Ovary (tissue), 9 donors: ENCODE results near the gene TBC1D8. TPM values are rescaled to one million over a fixed set of nuclear protein-coding genes. Genes with fewer than 3 reads are reported as not detected.

Experiments
- DNase-seq, 5 donors: peaks; one replicate each; pipeline ENCODE4 v3.0.0-alpha.2; 2019 to 2020
- H3K27ac ChIP-seq, 2 donors: fragments of 200-600 bp; one replicate each; pipeline versions ENCODE4 v1.5.1 to v1.8.0; 2019 to 2022
- H3K27me3 ChIP-seq: fragments of 200-600 bp; one replicate; pipeline ENCODE4 v1.8.0; 2022
- H3K36me3 ChIP-seq: fragments of 200-600 bp; sonication (generic); one replicate; pipeline ENCODE4 v1.5.1; 2019
- H3K4me1 ChIP-seq: one replicate; pipeline ENCODE4 v1.8.1; 2013; ENCODE audit warnings: mild to moderate bottlenecking, moderate library complexity; ENCODE audit not compliant: insufficient read depth
- H3K4me3 ChIP-seq: fragments of 200-600 bp; sonication (generic); one replicate; pipeline ENCODE4 v1.5.1; 2017
- H3K9me3 ChIP-seq, 2 donors: fragments of 200-600 bp in 1 of 2; sonication (generic) in 1 of 2; one replicate each; pipeline versions ENCODE4 v1.5.1 to v1.8.1; 2013 to 2019; ENCODE audit warnings: mild to moderate bottlenecking in 1 of 2, moderate library complexity in 1 of 2
- CTCF ChIP-seq, 3 donors: fragments of 450-650 bp in 2 of 3; fragments of 200-600 bp in 1 of 3; IDR thresholded peaks; one replicate each; pipeline versions ENCODE4 v1.5.1 to v1.8.0; 2016 to 2022; ENCODE audit warnings: antibody characterized with exemption in 3 of 3, mild to moderate bottlenecking in 1 of 3
- EP300 ChIP-seq: sonication (generic); formaldehyde crosslinking; IDR thresholded peaks from one replicate; pipeline ENCODE4 v1.6.1; 2017; ENCODE audit warnings: antibody characterized with exemption
- POLR2A ChIP-seq: fragments of 450-650 bp; IDR thresholded peaks from one replicate; pipeline ENCODE4 v1.6.1; 2017; ENCODE audit warnings: antibody characterized with exemption, mild to moderate bottlenecking, moderate library complexity
- WGBS, 3 donors: extraction: QIAGEN DNeasy Blood & Tissue Kit in 1 of 3; methylation state at CpG; one replicate each; pipeline versions ENCODE4 v1.1.5 to v1.1.7; 2013 to 2017; 5-methylcytosine and 5-hydroxymethylcytosine counted together
- intact Hi-C, 4 donors: fragments of 100-400 bp; cut with DNase I; formaldehyde crosslinking; loops; one replicate each; pipeline versions ENCODE4 v1.11.0 to v1.15.1; 2022 to 2023
- polyA plus RNA-seq, 2 donors: library from polyadenylated mRNA; stranded (reverse); fragments of 200-250 nt in 1 of 2; fragments of 350-450 nt in 1 of 2; fragmentation: Illumina TruSeq in 1 of 2; extraction: RNeasy Lipid Tissue Mini Kit (QIAGEN cat#74804) in 1 of 2; gene quantifications; one replicate each; pipeline ENCODE4 v1.2.3, GENCODE V29; 2013 to 2014
- total RNA-seq, 7 donors: library from RNA; depleted of rRNA in 2 of 7; stranded (reverse); fragments of >200 nt in 2 of 7; fragmentation: NEBNext Ultra II Directional in 3 of 7; extraction: Animal tissue kit (Norgen Biotek cat#: 25700) in 3 of 7; gene quantifications; one replicate each; pipeline versions ENCODE4 v1.1.0 to v1.2.4, GENCODE V29; 2016 to 2023
- donor health status: DM: no; HTN: no; CAD: no; lungs with moderate emphysema.
- donor health status: DM: no; HTN: no; CAD: no.
- donor health status: Bipolar disorder and iron deficiency.
- donor health status: DM: yes; HTN: yes; CAD: no.
- donor health status: DM: no; HTN: no; CAD: no.
- donor health status: DM: yes; HTN: yes; CAD: no.

Gene TBC1D8
- total and polyA plus RNA-seq, 9 donors, result 10.8 to 44.6 (median 15.6) TPM

- Histone ChIP-seq H3K27ac (no peak overlapping the region), H3K36me3 (no peaks in the 10 kb centered on the region), H3K9me3 (no peaks in the 10 kb centered on the region), H3K4me3 (no peak overlapping the region), H3K4me1 (peaks cover 2% of the 10 kb centered on the region), H3K27me3 (no peaks in the 10 kb centered on the region)
- no peak for DNase-seq
- no peak for TF ChIP-seq CTCF (IDR thresholded peaks at IDR 0.05)
- no peak for TF ChIP-seq POLR2A
- TF ChIP-seq EP300, result no peak
- WGBS, 3 donors, result 68 to 70% (median 69%) methylated on average over 11 of the region's 11 CpGs
- intact Hi-C loops, result loop anchor here in 1 of 4 donors (5.0 kb wide), 1 partner anchor 200 kb away; no protein-coding TSS in a partner anchor
These were observed 143.5 kb downstream of the TBC1D8 start for GRCh38 chr2:101007415-101008345.

- no peak for TF ChIP-seq POLR2A
- no peak for TF ChIP-seq EP300
- no peak for TF ChIP-seq CTCF (IDR thresholded peaks at IDR 0.05)
- intact Hi-C loops, result loop anchor here in 1 of 4 donors (5.0 kb wide), 1 partner anchor 201 kb away; no protein-coding TSS in a partner anchor
- 67 to 74% (median 68%) methylated on average over 4 of the region's 4 CpGs for WGBS, 3 donors
- H3K27me3 ChIP-seq, result no peaks in the 10 kb centered on the region
- peaks cover 4% of the 10 kb centered on the region for H3K4me1 ChIP-seq
- no peak overlapping the region for H3K4me3 ChIP-seq
- H3K9me3 ChIP-seq, result no peaks in the 10 kb centered on the region
- DNase-seq, result no peak
- no peak overlapping the region for H3K27ac ChIP-seq
- H3K36me3 ChIP-seq, result no peaks in the 10 kb centered on the region
These were observed 145.0 kb downstream of the TBC1D8 start for GRCh38 chr2:101006065-101006715.

GRCh38 chr2:101004620-101005325, 146.4 kb downstream of the TBC1D8 start:
- 86 to 91% (median 88%) methylated on average over 12 of the region's 12 CpGs for WGBS, 3 donors
- no peaks in the 10 kb centered on the region for H3K9me3 ChIP-seq
- TF ChIP-seq EP300, result no peak
- TF ChIP-seq CTCF (IDR thresholded peaks at IDR 0.05), result no peak
- TF ChIP-seq POLR2A, result no peak
- H3K4me3 ChIP-seq, result no peak overlapping the region
- intact Hi-C loops, result loop anchor here in 1 of 4 donors (5.0 kb wide), 1 partner anchor 203 kb away; no protein-coding TSS in a partner anchor
- DNase-seq, result no peak
- H3K27ac ChIP-seq, result no peak overlapping the region
- peaks cover 4% of the 10 kb centered on the region for H3K4me1 ChIP-seq
- H3K36me3 ChIP-seq, result no peaks in the 10 kb centered on the region
- H3K27me3 ChIP-seq, result no peaks in the 10 kb centered on the region

GRCh38 chr2:101003278-101003775, 147.9 kb downstream of the TBC1D8 start:
- no peak for DNase-seq
- H3K27ac ChIP-seq, result peak overlapping the region in 1 of 2 donors; percentile 2
- H3K36me3 ChIP-seq, result no peaks in the 10 kb centered on the region
- H3K4me3 ChIP-seq, result peak overlapping the region; percentile 58
- intact Hi-C loops, result no loop called here
- H3K27me3 ChIP-seq, result no peaks in the 10 kb centered on the region
- TF ChIP-seq CTCF (IDR thresholded peaks at IDR 0.05) (no peak), POLR2A (no peak), EP300 (no peak)
- WGBS, 3 donors, result 15 to 26% (median 16%) methylated on average over 12 of the region's 12 CpGs
- no peaks in the 10 kb centered on the region for H3K9me3 ChIP-seq
- H3K4me1 ChIP-seq, result peaks cover 4% of the 10 kb centered on the region
